ENCODE measurements around the gene HLCS.

Gene HLCS

DNA sequence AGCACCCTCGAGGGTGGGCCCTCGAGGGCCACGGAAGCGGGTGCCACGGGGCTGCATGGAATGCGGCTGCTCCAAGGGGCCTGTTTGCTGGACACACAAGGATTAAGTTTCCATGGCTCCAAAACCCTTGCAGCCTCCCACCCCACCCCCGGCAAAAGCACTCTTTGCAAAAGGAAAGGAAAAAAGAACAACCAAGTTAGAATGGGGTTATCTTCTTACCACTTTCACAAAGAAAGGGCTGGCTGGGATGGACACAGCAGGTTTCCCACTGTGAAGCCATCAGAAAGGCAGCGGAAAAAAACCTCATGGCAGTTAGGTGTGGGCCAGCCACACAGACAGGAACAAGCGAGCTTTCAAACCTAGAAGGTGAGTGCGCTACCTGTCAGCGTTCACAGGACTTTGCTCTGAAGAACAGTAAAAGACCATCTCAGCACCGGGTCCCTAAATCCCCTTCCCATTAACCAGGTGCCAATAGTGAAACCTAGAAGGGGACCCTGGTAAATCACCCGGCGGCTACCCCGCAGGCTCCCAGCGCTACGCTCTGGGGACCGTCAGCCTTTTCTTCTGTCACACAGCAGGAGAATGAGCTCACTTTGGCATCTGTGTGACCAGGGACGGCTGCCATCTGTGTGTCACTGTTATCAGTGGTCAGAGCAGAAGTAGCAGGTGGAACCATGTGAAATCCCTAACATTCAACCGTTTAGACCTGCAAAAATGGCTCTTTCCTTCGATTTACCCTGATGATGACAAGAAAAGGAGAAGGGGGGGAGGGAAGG is 174.6 kb downstream of the HLCS start:
- TF ChIP-seq, protein P1, sequence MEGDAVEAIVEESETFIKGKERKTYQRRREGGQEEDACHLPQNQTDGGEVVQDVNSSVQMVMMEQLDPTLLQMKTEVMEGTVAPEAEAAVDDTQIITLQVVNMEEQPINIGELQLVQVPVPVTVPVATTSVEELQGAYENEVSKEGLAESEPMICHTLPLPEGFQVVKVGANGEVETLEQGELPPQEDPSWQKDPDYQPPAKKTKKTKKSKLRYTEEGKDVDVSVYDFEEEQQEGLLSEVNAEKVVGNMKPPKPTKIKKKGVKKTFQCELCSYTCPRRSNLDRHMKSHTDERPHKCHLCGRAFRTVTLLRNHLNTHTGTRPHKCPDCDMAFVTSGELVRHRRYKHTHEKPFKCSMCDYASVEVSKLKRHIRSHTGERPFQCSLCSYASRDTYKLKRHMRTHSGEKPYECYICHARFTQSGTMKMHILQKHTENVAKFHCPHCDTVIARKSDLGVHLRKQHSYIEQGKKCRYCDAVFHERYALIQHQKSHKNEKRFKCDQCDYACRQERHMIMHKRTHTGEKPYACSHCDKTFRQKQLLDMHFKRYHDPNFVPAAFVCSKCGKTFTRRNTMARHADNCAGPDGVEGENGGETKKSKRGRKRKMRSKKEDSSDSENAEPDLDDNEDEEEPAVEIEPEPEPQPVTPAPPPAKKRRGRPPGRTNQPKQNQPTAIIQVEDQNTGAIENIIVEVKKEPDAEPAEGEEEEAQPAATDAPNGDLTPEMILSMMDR (IDR thresholded peaks at IDR 0.05; ENCODE audit: low read depth, low read length) = no peak
- H3K4me3 ChIP-seq (ENCODE audit: low read depth, low read length) = no peak overlapping the region

DNA sequence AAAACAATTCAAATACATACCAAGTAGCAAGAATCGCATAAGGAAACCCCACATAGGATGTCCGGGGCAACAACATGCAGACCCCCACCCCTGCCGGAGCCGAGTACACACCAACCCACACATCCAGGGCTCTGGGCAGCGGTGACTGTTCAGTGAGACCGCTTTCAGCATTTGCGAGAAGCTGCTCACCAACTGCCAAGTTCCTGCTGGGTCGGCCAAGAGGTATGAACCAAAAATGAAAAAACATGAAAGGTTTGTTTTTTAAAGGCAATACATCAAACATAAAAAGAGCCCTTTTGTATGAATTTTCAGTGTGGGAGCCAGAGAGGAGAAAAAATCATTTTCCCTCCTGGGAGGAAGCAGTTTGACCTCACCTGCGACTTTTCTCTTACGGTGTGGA is 175.3 kb downstream of the HLCS start:
- TF ChIP-seq, protein P1 (IDR thresholded peaks at IDR 0.05; ENCODE audit: low read depth, low read length) = no peak
- H3K4me3 ChIP-seq (ENCODE audit: low read depth, low read length) = no peak overlapping the region

DNA sequence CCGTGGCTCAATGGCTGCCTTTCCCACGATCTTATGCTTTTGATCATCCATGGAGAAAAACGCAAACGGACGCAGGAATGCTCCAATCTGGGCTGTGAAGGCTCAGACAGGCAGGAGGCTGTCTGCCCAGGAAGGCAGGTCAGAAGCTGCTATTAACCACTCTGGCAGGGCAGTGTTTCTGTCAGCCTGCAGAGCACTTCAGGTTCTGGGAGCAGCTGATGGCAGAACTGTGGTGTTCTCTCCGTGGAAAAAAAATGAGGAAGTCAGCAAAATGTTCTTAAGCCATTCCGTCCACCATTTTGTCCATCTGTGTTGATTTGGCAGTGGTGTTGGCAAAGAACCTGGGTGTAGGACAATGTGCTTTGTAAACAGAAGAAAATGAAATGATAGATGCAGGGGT is 175.9 kb downstream of the HLCS start:
- TF ChIP-seq, protein P1 (IDR thresholded peaks at IDR 0.05; ENCODE audit: low read depth, low read length) = no peak
- H3K4me3 ChIP-seq (ENCODE audit: low read depth, low read length) = no peak overlapping the region

DNA sequence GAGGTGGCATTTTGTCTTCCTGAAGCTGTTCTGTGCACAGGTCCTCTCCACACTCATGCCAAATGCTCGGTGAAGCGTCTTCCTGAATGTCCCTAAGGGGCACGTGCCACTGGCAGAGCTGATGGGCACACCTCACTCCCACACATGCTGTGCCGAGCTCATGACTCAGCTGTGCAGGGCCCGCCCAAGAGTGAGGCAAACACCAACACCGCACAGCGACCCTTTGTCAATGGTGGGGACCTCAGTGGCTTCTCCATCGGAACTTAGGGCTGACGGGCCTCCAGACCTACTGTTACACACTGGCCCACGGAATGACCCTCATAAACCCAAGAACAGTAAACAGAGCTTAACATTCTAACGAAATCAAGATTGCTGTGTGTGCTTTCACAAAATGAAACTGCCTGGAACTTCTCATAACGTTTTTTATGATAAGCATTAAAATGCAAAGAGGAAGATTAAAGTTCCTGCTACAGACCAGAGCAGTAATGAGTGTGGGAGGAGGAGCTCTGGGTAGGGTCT is 178.3 kb downstream of the HLCS start:
- H3K4me3 ChIP-seq (ENCODE audit: low read depth, low read length) = no peak overlapping the region

DNA sequence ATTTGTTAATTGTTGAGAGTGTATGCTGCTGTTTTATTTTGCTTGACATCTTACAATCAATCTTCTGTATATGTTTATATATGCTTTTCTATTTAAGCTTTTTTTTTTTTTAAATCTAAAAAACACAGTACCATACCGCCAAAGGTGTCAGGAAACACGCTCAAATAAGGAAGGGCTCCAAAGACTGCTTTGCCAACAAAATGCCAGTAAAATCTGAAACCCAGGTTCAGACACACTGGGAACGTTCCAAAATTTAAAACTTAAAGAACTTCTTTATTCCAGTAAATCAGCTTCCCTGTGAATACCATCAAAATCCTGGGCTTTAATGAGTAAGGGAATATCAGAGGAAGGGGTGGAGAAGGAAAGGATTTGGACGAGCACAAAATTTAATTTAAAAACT is 180.3 kb downstream of the HLCS start:
- TF ChIP-seq, protein P1 (IDR thresholded peaks at IDR 0.05; ENCODE audit: low read depth, low read length) = no peak
- H3K4me3 ChIP-seq (ENCODE audit: low read depth, low read length) = no peak overlapping the region

More for the DNA sequence above, 178.3 kb downstream of the HLCS start:
- TF ChIP-seq, protein P1 (IDR thresholded peaks at IDR 0.05; ENCODE audit: low read depth, low read length) = no peak

DNA sequence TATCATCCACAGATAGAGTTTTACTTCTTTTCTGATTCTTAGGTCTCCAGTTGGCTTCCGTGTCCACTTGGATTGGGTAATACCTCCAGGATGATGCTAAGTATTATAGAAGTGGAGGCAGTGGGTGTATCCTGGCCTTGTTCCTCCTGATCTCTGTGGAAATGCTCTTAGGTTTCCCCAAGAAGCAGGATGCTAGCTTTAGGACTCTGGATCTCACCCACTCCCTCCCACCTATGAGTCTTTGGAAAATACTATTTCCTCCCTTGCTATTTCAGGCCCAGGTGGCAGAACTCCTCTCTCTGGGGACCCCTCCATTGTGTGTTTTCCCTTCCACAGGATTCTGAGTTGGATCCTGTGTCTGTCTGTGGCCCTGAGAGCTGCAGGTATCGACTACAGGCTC is 180.9 kb downstream of the HLCS start:
- no peak overlapping the region for H3K4me3 ChIP-seq (ENCODE audit: low read depth, low read length)
- TF ChIP-seq, protein P1 (IDR thresholded peaks at IDR 0.05; ENCODE audit: low read depth, low read length) = no peak

DNA sequence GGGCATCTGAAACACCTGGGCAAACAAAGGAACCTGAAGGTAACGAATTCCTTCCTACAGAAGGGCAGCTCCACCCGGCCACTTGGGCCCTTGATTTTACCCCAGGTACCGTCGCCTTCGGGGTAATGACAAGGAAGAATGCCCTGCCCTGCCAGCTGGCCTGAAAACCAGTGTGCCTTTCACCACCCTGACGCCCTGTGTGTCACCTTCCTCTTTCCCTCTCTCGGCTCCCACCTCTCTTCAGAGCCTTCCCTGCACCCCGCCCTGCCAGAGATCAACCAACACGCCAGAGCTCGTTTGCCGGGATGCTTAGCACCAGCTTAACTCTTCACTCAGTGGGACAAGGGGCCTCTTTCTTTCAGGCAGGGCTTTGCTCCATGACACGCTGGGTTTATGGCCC is 181.5 kb downstream of the HLCS start:
- TF ChIP-seq, protein P1 (IDR thresholded peaks at IDR 0.05; ENCODE audit: low read depth, low read length) = no peak
- H3K4me3 ChIP-seq (ENCODE audit: low read depth, low read length) = no peak overlapping the region

Measured in WI38 (cell line).